Measurements from ENCODE around the gene EPHA6. TPM values are rescaled to one million over a fixed set of nuclear protein-coding genes. Genes with fewer than 3 reads are reported as not detected.

EPHA6 gene
- polyA plus RNA-seq, 2 of the 4 experiments (the other 2 are of a cell fraction) = 0.08 TPM

- POLR2A ChIA-PET = no interaction called here
- Histone ChIP-seq H3K9me3 (no peaks in the 10 kb centered on the region), H3K27ac (no peak overlapping the region), H3K4me1 (no peaks in the 10 kb centered on the region), H3K4me3 (no peak overlapping the region), H3K4me2 (no peak overlapping the region)
- no peak for ATAC-seq
- CTCF ChIA-PET = no interaction called here
- 39% methylated on average over 4 of the region's 4 CpGs for WGBS (ENCODE audit: missing lambda C conversion rate)
- TF ChIP-seq HES2 (IDR thresholded peaks at IDR 0.05) = no peak
- TF ChIP-seq ZC3H11A (IDR thresholded peaks at IDR 0.05) = no peak
- peak; percentile 64 for TF ChIP-seq MAFK (IDR thresholded peaks at IDR 0.05; ENCODE audit: partially characterized antibody)
- DNase-seq (ENCODE audit: low read depth in 1 of 2, low spot score in 1 of 2) = no peak
- no peak for FAIRE-seq
These were observed 63.1 kb downstream of the EPHA6 start for GRCh38 chr3:96877510-96877909.

GRCh38 chr3:96900031-96900430 lies 85.6 kb downstream of the EPHA6 start:
- CTCF ChIA-PET = interaction anchor here (1.3 kb wide), 1 partner anchor 9 kb away, joined by 3 read pairs; no protein-coding TSS in a partner anchor
- Histone ChIP-seq H3K4me3 (no peak overlapping the region), H3K4me2 (no peak overlapping the region), H3K27ac (no peak overlapping the region), H3K9me3 (no peaks in the 10 kb centered on the region), H3K4me1 (no peaks in the 10 kb centered on the region)
- 3% methylated on average over 1 of the region's 1 CpG for WGBS (ENCODE audit: missing lambda C conversion rate)
- ATAC-seq (no peak), FAIRE-seq (no peak), DNase-seq (ENCODE audit: low read depth in 1 of 2, low spot score in 1 of 2) (no peak)
- no peak for TF ChIP-seq NFE2L2 (conservative IDR thresholded peaks at IDR 0.05; ENCODE audit: low read length)
- no peak for TF ChIP-seq CTCF (IDR thresholded peaks at IDR 0.05)
- no peak for TF ChIP-seq ELK1 (IDR thresholded peaks at IDR 0.05; ENCODE audit: low read depth, low read length)
- no peak for TF ChIP-seq NR3C1 (IDR thresholded peaks at IDR 0.05)
- TF ChIP-seq MYC (IDR thresholded peaks at IDR 0.05; ENCODE audit: borderline replicate concordance, low read length) = no peak
- TF ChIP-seq HMGXB4 (CRISPR knock-in tag; IDR thresholded peaks at IDR 0.05; ENCODE audit: borderline replicate concordance) = no peak
- no peak for TF ChIP-seq JUNB (IDR thresholded peaks at IDR 0.05)
- TF ChIP-seq CHD4 (IDR thresholded peaks at IDR 0.05; ENCODE audit: borderline replicate concordance) = no peak
- TF ChIP-seq PBX3 (IDR thresholded peaks at IDR 0.05) = no peak
- TF ChIP-seq CBX2 (IDR thresholded peaks at IDR 0.05; ENCODE audit: borderline replicate concordance, low read depth) = no peak
- no peak for TF ChIP-seq JUN (IDR thresholded peaks at IDR 0.05)
- no peak for TF ChIP-seq USF2 (IDR thresholded peaks at IDR 0.05)
- TF ChIP-seq CHD2 (IDR thresholded peaks at IDR 0.05; ENCODE audit: low read length, partially characterized antibody) = no peak
- no peak for TF ChIP-seq CEBPB (IDR thresholded peaks at IDR 0.05)
- no peak for TF ChIP-seq REST (IDR thresholded peaks at IDR 0.05)
- POLR2A ChIA-PET = no interaction called here

Measured in A549 (cell line).